DMS53 treated with DMSO at 0.1 percent for 48 hours (cell line): ENCODE data around the gene TMEM158.

Experiments used
- DNase-seq: peaks from one replicate; lab custom pipeline; 2025; ENCODE audit not compliant: unreplicated experiment; lab: John Stamatoyannopoulos, UW

The TMEM158 gene

DNA sequence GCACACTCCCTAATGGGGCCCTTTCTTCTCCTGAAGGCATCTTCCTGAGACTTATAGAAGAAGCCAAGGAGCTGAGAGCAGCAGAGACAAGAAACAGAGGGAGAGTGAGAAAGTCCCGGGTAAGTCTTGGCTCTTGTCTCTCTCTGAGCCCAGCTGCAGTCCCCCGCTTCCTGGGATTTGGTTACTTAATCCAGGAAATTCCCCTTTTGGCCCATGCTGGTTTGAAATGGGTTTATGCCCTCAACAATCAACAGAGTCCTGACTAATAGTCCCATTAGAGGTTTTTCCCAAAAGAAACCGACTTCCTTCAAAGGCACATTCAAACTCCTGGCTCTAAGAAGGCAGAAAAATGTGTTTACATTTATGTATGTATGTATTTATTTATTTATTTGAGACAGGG is 22.0 kb downstream of the TMEM158 start:
- DNase-seq, result no peak

DNA sequence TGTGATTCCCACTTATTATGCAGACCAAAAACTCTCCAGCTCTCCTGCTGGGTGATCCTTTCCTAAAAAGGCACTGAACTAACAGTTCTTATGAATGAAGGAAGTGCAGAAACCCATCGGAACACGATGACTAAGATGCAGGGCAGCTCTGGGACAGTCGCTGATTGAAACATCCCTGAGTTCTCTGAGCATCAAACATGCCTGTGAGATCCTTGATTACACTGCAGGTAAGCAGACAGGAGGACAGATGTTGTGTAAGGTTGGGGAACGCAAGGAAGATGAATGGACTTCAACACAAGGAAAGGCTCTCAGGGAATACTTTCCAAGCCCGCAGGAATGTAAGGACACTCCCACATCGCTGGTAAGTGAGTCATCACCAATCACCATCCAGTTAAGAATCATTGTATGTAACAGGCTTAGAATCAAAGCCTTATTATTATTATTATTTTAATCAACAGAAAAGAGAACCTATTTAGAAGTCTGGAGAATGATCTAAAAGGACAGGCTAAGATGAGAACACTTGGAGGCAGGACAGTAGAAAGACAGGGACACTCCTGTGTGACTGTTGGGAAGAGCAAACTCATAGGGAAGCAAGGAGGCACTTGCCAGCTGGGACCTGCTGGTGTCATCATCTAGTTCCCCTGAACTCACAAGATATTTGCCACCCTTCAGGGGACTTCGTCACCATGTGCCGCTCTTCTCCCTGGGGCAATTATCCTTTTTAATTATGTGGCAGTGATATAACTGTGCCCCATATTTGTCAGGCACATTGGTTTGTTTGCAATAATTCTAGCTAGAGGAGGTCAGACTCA is 26.0 kb downstream of the TMEM158 start:
- no peak for DNase-seq

GRCh38 chr3:45198264-45199260 is 27.5 kb downstream of the TMEM158 start:
- DNase-seq, result no peak

GRCh38 chr3:45194791-45195190 is 31.3 kb downstream of the TMEM158 start:
- DNase-seq, result no peak

DNA sequence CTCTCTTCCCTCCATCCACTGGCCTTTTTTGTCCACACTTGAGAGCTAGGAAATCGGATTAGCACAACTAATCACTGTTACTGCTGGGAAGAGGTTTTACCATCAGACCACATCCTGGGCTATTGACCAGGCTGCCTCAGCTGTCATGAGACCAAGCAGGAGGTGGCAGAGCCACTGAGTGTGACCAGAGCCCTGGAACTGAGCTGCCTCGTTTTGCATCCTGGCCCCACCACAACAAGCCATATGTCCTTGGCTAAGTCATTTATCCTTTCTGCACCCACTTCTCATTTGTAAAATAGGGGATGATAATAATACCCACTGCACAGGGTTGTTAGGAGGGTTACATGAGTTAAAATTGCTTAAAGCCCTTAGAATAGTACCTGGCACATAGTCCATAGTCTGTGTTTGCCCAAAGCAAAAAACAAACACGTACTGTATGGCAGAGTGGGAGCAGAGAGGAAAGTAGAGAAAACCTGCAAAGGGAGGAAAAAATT is 34.1 kb downstream of the TMEM158 start:
- no peak for DNase-seq

GRCh38 chr3:45191424-45191823 is 34.7 kb downstream of the TMEM158 start:
- no peak for DNase-seq

- no peak for DNase-seq
Measured at GRCh38 chr3:45188719-45189659, 37.1 kb downstream of the TMEM158 start.

DNA sequence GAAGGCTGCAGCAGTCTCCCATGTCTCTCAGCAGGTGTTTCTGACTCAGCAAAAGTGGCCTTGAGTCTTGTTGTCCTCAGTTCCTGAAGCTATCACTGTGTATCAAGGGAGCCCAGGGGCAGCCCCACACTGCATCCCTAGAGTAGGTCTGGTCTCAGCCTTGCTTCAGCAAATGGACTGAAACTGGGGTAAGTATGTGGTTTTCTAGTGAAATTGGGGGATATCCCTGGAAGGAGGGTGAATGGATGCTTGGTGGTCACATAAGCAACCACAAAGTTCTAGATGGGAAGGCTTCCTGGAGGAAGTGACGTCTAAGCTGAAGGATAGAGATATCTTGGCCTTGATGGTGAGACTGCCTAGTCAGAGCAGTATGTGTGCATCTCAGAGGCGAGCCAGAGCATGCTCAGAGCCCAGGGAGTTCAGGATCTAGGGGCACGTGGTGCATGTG is 38.4 kb downstream of the TMEM158 start:
- DNase-seq, result no peak

- DNase-seq, result no peak
Measured at GRCh38 chr3:45186871-45187270, 39.2 kb downstream of the TMEM158 start.

DNA sequence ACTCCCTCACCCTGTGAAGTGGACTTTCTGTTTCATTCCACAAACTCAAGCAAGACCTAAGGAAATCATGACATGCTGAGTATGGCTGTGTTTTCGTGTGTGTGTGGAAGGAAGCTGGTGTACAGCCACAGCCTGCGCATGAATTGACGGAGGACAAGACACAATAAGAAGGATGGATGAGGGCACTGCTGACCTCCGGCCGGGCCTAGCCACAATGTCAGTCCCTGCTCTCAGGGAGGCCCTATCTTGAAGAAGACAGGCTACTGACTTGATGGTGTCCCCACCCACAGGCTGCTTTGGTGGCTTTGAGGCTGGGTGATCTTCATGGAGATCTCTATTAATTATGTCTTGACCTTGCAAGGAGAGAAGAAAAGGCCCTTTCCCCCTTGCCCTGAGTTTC is 40.6 kb downstream of the TMEM158 start:
- no peak for DNase-seq

DNA sequence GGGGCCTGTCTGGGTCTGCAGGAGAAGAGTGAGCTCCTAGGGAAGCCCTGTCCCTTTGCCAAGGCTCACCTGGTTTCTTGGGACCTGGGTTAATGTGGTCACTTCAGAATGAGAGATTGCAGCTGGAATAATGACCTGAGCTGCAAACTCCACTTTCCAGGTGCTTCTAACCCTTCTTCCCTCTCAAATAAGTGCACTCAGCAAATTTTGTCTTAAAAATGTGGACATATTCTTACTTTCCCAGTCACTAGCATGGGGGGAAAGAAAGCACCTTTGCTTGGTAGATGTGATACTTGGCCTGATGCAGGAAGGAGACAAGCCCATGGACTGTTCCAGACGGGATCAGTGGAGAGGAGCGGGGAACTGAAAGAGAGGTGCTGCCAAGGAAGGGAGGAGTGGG is 41.0 kb downstream of the TMEM158 start:
- DNase-seq, result no peak

DNA sequence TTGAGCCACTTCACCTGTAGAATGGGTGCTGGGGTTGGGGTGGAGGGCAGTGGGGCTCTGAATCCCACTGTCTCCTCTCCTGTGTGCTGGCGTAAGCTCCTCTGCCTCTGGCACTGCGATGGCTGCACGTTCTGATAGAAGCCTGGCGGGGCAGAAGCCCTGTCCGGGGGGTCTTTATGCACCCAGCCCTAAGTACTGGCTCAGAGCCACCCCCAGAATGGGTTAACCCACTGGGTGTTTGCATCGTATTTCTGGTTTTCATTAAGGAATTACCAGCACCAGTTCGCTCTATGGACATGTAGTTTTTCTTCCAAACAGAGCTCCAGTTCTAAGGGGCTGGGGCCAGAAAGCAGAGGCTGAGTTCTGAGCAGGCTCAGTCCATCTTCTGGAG is 42.2 kb downstream of the TMEM158 start:
- DNase-seq, result no peak

DNA sequence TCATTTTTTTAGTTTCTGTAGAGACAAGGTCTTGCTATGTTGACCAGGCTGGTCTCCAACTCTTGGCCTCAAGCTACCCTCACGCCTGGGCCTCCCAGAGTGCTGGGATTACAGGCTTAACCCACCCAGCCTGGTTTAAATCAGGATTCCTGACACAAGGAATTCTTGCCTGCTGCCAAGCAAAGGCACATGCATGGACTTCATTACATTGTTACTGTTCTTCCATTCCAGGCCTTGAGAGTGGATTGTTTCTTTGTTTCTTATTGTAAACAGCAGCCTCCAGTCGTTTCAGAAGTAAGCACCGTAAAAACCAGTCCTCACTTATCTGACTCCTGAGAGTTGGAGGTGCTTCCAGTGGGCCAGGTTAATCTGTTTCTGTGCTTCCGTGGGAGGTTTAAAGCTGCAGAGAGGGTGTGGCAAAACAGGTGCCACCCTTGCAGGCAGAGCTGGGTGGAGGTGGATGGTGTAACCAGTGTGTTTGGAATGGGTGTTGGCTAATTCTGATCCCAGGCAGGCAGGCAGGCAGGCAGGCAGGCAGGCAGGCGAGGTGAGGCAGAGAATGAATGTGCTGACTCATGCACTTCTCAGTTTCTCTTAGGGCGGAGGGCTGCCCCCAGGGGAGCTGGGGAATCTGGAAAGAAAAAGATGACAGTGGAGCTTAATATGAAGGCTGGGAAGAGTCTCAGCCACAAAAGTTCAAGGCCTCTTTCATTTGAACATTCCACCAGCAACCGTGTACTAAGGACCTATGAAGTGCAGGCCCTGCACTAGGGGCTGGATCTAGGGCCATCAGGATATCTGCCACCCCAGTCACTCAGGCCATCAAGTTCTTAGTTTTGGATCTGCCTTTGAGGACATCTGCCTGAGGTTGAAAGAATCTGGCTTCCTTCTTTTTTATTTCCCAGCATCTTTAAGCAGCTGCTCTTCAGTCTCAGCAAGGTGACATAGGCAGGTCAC is 42.9 kb downstream of the TMEM158 start:
- no peak for DNase-seq

GRCh38 chr3:45181496-45181895 is 44.6 kb downstream of the TMEM158 start:
- no peak for DNase-seq

GRCh38 chr3:45180899-45181298 is 45.2 kb downstream of the TMEM158 start:
- DNase-seq, result no peak

- DNase-seq, result no peak
Measured at GRCh38 chr3:45180051-45180450, 46.0 kb downstream of the TMEM158 start.

DNA sequence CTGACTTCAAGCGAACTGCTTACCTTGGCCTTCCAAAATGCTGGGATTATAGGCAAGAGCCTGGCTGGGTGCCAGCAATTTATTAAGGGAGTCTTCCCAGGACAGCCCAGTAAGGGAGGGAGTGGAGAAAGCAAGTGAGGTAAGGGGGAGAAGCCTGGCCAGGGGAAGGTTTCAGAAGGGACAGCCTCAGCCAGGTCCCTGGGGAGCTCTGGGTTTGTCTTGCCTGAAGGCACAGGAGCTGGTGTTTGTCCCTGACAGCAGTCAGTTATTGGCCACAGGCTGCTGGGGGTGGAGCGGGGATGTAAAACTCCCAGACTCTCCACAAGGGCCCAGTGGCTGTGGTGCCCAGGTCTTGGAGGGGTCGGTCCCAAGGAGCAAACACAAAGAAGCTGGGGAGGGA is 46.9 kb downstream of the TMEM158 start:
- no peak for DNase-seq

GRCh38 chr3:45178183-45179023 is 47.7 kb downstream of the TMEM158 start:
- no peak for DNase-seq

- DNase-seq, result no peak
Measured at GRCh38 chr3:45176912-45177311, 49.2 kb downstream of the TMEM158 start.
